HG03103 (cell line): ENCODE data around the gene ALMS1.
"Not testable (repeated sequence)": the region's sequence is repeated elsewhere in the genome, so short reads cannot be mapped to it uniquely, and the experiment has no call there.

Experiments
- ATAC-seq: cut with Tn5 transposase; IDR thresholded peaks from one replicate; pipeline ENCODE4 v1.9.1; 2021; ENCODE audit warnings: low read depth; ENCODE audit not compliant: unreplicated experiment

The ALMS1 gene

GRCh38 chr2:73488079-73488478 is 102.4 kb downstream of the ALMS1 start:
- no peak for ATAC-seq

GRCh38 chr2:73489053-73489452 is 103.4 kb downstream of the ALMS1 start:
- no peak for ATAC-seq

- ATAC-seq: no peak
Observed at GRCh38 chr2:73494031-73494430, 108.4 kb downstream of the ALMS1 start.

- ATAC-seq: no peak
Observed at GRCh38 chr2:73503992-73504570, 118.4 kb downstream of the ALMS1 start.

GRCh38 chr2:73504850-73505249 is 119.2 kb downstream of the ALMS1 start:
- ATAC-seq: not testable (repeated sequence)

- ATAC-seq: not testable (repeated sequence)
Observed at GRCh38 chr2:73510470-73510869, 124.8 kb downstream of the ALMS1 start.

- ATAC-seq: no peak
Observed at GRCh38 chr2:73516033-73516432, 130.4 kb downstream of the ALMS1 start.

- ATAC-seq: no peak
Observed at GRCh38 chr2:73528688-73529087, 143.1 kb downstream of the ALMS1 start.

- not testable (repeated sequence) for ATAC-seq
Observed at GRCh38 chr2:73530773-73531172, 145.1 kb downstream of the ALMS1 start.

GRCh38 chr2:73532381-73532780 is 146.7 kb downstream of the ALMS1 start:
- no peak for ATAC-seq

GRCh38 chr2:73536133-73536840 is 150.7 kb downstream of the ALMS1 start:
- ATAC-seq: no peak

GRCh38 chr2:73560875-73561274 is 175.2 kb downstream of the ALMS1 start:
- not testable (repeated sequence) for ATAC-seq

GRCh38 chr2:73561422-73561821 is 175.8 kb downstream of the ALMS1 start:
- ATAC-seq: no peak

GRCh38 chr2:73564986-73565385 is 179.3 kb downstream of the ALMS1 start:
- ATAC-seq: no peak

GRCh38 chr2:73566288-73566878 is 180.7 kb downstream of the ALMS1 start:
- no peak for ATAC-seq

- no peak for ATAC-seq
Observed at GRCh38 chr2:73575261-73575660, 189.6 kb downstream of the ALMS1 start.

- no peak for ATAC-seq
Observed at GRCh38 chr2:73582364-73582763, 196.7 kb downstream of the ALMS1 start.

GRCh38 chr2:73588177-73588576 is 202.5 kb downstream of the ALMS1 start:
- no peak for ATAC-seq

GRCh38 chr2:73593680-73594079 is 208.0 kb downstream of the ALMS1 start:
- no peak for ATAC-seq

GRCh38 chr2:73594251-73594650 is 208.6 kb downstream of the ALMS1 start:
- no peak for ATAC-seq

- no peak for ATAC-seq
Observed at GRCh38 chr2:73601780-73602179, 216.1 kb downstream of the ALMS1 start.

GRCh38 chr2:73603099-73603588 is 217.5 kb downstream of the ALMS1 start:
- ATAC-seq: not testable (repeated sequence)
